Raji (cell line): ENCODE measurements around the gene MADD.

ENCODE experiments used
- POLR2A ChIP-seq: IDR thresholded peaks from 2 replicates; pipeline ENCODE4 v1.6.1; 2011; ENCODE audit warnings: low read depth, low read length, control low read depth; ENCODE audit not compliant: insufficient read depth

Gene MADD

GRCh38 chr11:47264521-47264920 lies 5.4 kb upstream of the MADD start:
- TF ChIP-seq POLR2A = no peak

- no peak for TF ChIP-seq POLR2A
These were observed 2.1 kb upstream of the MADD start for GRCh38 chr11:47267876-47268275.

GRCh38 chr11:47268448-47269001 lies 1.4 kb upstream of the MADD start:
- no peak for TF ChIP-seq POLR2A

- no peak; the same call in 1 of the 2 replicates for TF ChIP-seq POLR2A
These were observed 718 bp upstream of the MADD start for GRCh38 chr11:47269002-47269828.

GRCh38 chr11:47270331-47271271 lies 668 bp downstream of the MADD start:
- no peak for TF ChIP-seq POLR2A

- no peak for TF ChIP-seq POLR2A
These were observed 1.4 kb downstream of the MADD start for GRCh38 chr11:47271328-47271727.

GRCh38 chr11:47271961-47272661 lies 2.2 kb downstream of the MADD start:
- no peak for TF ChIP-seq POLR2A

GRCh38 chr11:47272706-47273105 lies 2.8 kb downstream of the MADD start:
- no peak for TF ChIP-seq POLR2A

- no peak for TF ChIP-seq POLR2A
These were observed 4.7 kb downstream of the MADD start for GRCh38 chr11:47274495-47275235.

- no peak for TF ChIP-seq POLR2A
These were observed 7.0 kb downstream of the MADD start for GRCh38 chr11:47276923-47277322.

- TF ChIP-seq POLR2A = no peak
These were observed 8.1 kb downstream of the MADD start for GRCh38 chr11:47278058-47278457.

- no peak for TF ChIP-seq POLR2A
These were observed 8.8 kb downstream of the MADD start for GRCh38 chr11:47278769-47279168.

GRCh38 chr11:47280099-47280498 lies 10.2 kb downstream of the MADD start:
- no peak for TF ChIP-seq POLR2A

- no peak for TF ChIP-seq POLR2A
These were observed 10.9 kb downstream of the MADD start for GRCh38 chr11:47280860-47281259.
